GM21825 (cell line): ENCODE measurements around the gene NOX3.

ENCODE experiments used
- ATAC-seq: cut with Tn5 transposase; IDR thresholded peaks from one replicate; pipeline ENCODE4 v1.9.1; 2021; ENCODE audit warnings: mild to moderate bottlenecking, moderate library complexity; ENCODE audit not compliant: unreplicated experiment

Gene NOX3

GRCh38 chr6:155436981-155437749 is 18.5 kb downstream of the NOX3 start:
- ATAC-seq = no peak

- ATAC-seq = no peak
Observed at GRCh38 chr6:155434829-155435423, 20.7 kb downstream of the NOX3 start.

GRCh38 chr6:155434096-155434495 is 21.5 kb downstream of the NOX3 start:
- ATAC-seq = no peak

GRCh38 chr6:155432293-155432692 is 23.3 kb downstream of the NOX3 start:
- ATAC-seq = no peak

GRCh38 chr6:155429321-155429893 is 26.2 kb downstream of the NOX3 start:
- ATAC-seq = no peak

GRCh38 chr6:155426408-155426945 is 29.2 kb downstream of the NOX3 start:
- ATAC-seq = no peak

GRCh38 chr6:155424181-155424580 is 31.5 kb downstream of the NOX3 start:
- ATAC-seq = no peak

GRCh38 chr6:155422635-155423034 is 33.0 kb downstream of the NOX3 start:
- no peak for ATAC-seq

- no peak for ATAC-seq
Observed at GRCh38 chr6:155420492-155420891, 35.1 kb downstream of the NOX3 start.

- ATAC-seq = no peak
Observed at GRCh38 chr6:155419161-155419560, 36.5 kb downstream of the NOX3 start.

GRCh38 chr6:155418017-155418761 is 37.5 kb downstream of the NOX3 start:
- peak; percentile 68 for ATAC-seq

- no peak for ATAC-seq
Observed at GRCh38 chr6:155417454-155417853, 38.2 kb downstream of the NOX3 start.

GRCh38 chr6:155415953-155416352 is 39.7 kb downstream of the NOX3 start:
- ATAC-seq = no peak

- no peak for ATAC-seq
Observed at GRCh38 chr6:155414049-155414448, 41.6 kb downstream of the NOX3 start.

GRCh38 chr6:155412335-155412734 is 43.3 kb downstream of the NOX3 start:
- ATAC-seq = no peak

- ATAC-seq = no peak
Observed at GRCh38 chr6:155411154-155412052, 44.2 kb downstream of the NOX3 start.

GRCh38 chr6:155409391-155409790 is 46.2 kb downstream of the NOX3 start:
- ATAC-seq = no peak

GRCh38 chr6:155408981-155409380 is 46.7 kb downstream of the NOX3 start:
- ATAC-seq = no peak

- no peak for ATAC-seq
Observed at GRCh38 chr6:155408231-155408630, 47.4 kb downstream of the NOX3 start.

GRCh38 chr6:155406801-155407200 is 48.8 kb downstream of the NOX3 start:
- no peak for ATAC-seq
